ENCODE results near the gene NBEA.

- TF ChIP-seq CTCF (tag by site-specific recombination; IDR thresholded peaks at IDR 0.05), result no peak
- TF ChIP-seq REPIN1 (tag by site-specific recombination; IDR thresholded peaks at IDR 0.05; ENCODE audit: low read depth), result no peak
- no peak for TF ChIP-seq KLF10 (tag by site-specific recombination; IDR thresholded peaks at IDR 0.05)
- TF ChIP-seq ZNF302 (tag by site-specific recombination; IDR thresholded peaks at IDR 0.05; ENCODE audit: low read depth), result no peak
- no peak for TF ChIP-seq ZBTB10 (tag by site-specific recombination; IDR thresholded peaks at IDR 0.05)
- no peak for TF ChIP-seq ZNF280C (tag by site-specific recombination; IDR thresholded peaks at IDR 0.05)
- no peak for TF ChIP-seq ZEB2 (tag by site-specific recombination; IDR thresholded peaks at IDR 0.05)
- TF ChIP-seq ZBTB20 (tag by site-specific recombination; IDR thresholded peaks at IDR 0.05), result no peak
- TF ChIP-seq ZNF585B (tag by site-specific recombination; IDR thresholded peaks at IDR 0.05), result no peak
- TF ChIP-seq ELK4 (IDR thresholded peaks at IDR 0.05; ENCODE audit: borderline replicate concordance, low read depth, low read length), result no peak
- TF ChIP-seq ZBTB1 (tag by site-specific recombination; IDR thresholded peaks at IDR 0.05), result no peak
These were observed 115.8 kb downstream of the NBEA start for GRCh38 chr13:35057858-35058257.
